HL-60 (cell line): ENCODE measurements around the gene C12orf60.
A peak's percentile ranks its signal among the peaks of the same experiment; 100 is the strongest.

Source experiments
- DNase-seq, 2 experiments: peaks; one replicate each; pipeline ENCODE4 v3.0.0-alpha.2; 2010 to 2020; ENCODE audit warnings: low read depth in 1 of 2, low spot score in 1 of 2
- H3K27ac ChIP-seq: fragments of 250-450 bp; sonication (Bioruptor Pico); replicated peaks from 2 replicates; pipeline ENCODE4 v1.5.1; 2020; ENCODE audit warnings: mild to moderate bottlenecking, moderate library complexity
- H3K27me3 ChIP-seq: fragments of 250-450 bp; sonication (Bioruptor Pico); 2 replicates; pipeline ENCODE4 v1.5.1; 2021; ENCODE audit warnings: mild to moderate bottlenecking, moderate library complexity; ENCODE audit not compliant: insufficient read depth, poor library complexity, severe bottlenecking
- H3K4me3 ChIP-seq: replicated peaks from 2 replicates; pipeline ENCODE4 v1.5.1; 2011; ENCODE audit warnings: mild to moderate bottlenecking, control low read depth, low read length; ENCODE audit not compliant: insufficient read depth
- GABPA ChIP-seq: IDR thresholded peaks from 2 replicates; pipeline ENCODE4 v1.6.1; 2012; ENCODE audit warnings: low read depth
- POLR2AphosphoS5 ChIP-seq: IDR thresholded peaks from 2 replicates; pipeline ENCODE4 v1.6.1; 2012; ENCODE audit warnings: low read depth
- SPI1 ChIP-seq: IDR thresholded peaks from 2 replicates; pipeline ENCODE4 v1.6.1; 2012; ENCODE audit warnings: low read depth, mild to moderate bottlenecking, borderline replicate concordance
- TF ChIP-seq, protein P1 (sequence below): IDR thresholded peaks from 2 replicates; pipeline ENCODE4 v1.6.1; 2012; ENCODE audit warnings: low read depth; ENCODE audit not compliant: insufficient replicate concordance
- TF ChIP-seq, protein P2 (sequence below): IDR thresholded peaks from one replicate; pipeline ENCODE4 v1.5.1; 2011; ENCODE audit warnings: low read length, control low read depth, inconsistent platforms; ENCODE audit not compliant: insufficient read depth

C12orf60 gene

DNA sequence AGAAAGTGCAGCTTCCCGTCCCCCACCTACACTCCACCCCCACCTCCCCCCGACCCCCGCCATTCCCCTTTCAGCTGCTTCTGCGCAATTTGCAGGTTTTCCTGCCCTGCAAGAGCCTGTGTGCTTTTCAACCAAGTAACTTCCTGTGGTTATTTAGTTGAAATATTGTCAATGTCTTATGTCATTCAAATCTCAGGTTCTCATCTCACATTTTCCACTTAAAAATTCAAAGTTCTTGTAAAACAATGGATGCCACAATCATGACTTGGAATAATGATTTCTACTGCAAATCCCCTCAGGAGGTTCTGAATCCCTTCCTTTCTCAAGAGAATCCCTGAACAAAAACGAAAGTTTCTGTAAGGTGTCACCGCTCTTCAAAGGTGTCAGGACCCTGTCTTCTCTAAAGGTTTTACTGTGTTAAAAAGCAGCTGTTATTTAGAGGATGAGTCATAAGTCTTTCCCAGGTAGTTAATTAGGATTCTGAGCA lies 31.8 kb upstream of the C12orf60 start:
- TF ChIP-seq, protein P1, sequence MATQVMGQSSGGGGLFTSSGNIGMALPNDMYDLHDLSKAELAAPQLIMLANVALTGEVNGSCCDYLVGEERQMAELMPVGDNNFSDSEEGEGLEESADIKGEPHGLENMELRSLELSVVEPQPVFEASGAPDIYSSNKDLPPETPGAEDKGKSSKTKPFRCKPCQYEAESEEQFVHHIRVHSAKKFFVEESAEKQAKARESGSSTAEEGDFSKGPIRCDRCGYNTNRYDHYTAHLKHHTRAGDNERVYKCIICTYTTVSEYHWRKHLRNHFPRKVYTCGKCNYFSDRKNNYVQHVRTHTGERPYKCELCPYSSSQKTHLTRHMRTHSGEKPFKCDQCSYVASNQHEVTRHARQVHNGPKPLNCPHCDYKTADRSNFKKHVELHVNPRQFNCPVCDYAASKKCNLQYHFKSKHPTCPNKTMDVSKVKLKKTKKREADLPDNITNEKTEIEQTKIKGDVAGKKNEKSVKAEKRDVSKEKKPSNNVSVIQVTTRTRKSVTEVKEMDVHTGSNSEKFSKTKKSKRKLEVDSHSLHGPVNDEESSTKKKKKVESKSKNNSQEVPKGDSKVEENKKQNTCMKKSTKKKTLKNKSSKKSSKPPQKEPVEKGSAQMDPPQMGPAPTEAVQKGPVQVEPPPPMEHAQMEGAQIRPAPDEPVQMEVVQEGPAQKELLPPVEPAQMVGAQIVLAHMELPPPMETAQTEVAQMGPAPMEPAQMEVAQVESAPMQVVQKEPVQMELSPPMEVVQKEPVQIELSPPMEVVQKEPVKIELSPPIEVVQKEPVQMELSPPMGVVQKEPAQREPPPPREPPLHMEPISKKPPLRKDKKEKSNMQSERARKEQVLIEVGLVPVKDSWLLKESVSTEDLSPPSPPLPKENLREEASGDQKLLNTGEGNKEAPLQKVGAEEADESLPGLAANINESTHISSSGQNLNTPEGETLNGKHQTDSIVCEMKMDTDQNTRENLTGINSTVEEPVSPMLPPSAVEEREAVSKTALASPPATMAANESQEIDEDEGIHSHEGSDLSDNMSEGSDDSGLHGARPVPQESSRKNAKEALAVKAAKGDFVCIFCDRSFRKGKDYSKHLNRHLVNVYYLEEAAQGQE, result no peak
- TF ChIP-seq GABPA, result no peak
- no peak for TF ChIP-seq SPI1
- TF ChIP-seq, protein P2, sequence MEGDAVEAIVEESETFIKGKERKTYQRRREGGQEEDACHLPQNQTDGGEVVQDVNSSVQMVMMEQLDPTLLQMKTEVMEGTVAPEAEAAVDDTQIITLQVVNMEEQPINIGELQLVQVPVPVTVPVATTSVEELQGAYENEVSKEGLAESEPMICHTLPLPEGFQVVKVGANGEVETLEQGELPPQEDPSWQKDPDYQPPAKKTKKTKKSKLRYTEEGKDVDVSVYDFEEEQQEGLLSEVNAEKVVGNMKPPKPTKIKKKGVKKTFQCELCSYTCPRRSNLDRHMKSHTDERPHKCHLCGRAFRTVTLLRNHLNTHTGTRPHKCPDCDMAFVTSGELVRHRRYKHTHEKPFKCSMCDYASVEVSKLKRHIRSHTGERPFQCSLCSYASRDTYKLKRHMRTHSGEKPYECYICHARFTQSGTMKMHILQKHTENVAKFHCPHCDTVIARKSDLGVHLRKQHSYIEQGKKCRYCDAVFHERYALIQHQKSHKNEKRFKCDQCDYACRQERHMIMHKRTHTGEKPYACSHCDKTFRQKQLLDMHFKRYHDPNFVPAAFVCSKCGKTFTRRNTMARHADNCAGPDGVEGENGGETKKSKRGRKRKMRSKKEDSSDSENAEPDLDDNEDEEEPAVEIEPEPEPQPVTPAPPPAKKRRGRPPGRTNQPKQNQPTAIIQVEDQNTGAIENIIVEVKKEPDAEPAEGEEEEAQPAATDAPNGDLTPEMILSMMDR, result no peak
- no peak for TF ChIP-seq POLR2AphosphoS5
- no peak overlapping the region for H3K27ac ChIP-seq
- H3K27me3 ChIP-seq, result no peaks in the 10 kb centered on the region
- peak in 1 of 2 experiments; percentile 37 for DNase-seq
- H3K4me3 ChIP-seq, result no peak overlapping the region

DNA sequence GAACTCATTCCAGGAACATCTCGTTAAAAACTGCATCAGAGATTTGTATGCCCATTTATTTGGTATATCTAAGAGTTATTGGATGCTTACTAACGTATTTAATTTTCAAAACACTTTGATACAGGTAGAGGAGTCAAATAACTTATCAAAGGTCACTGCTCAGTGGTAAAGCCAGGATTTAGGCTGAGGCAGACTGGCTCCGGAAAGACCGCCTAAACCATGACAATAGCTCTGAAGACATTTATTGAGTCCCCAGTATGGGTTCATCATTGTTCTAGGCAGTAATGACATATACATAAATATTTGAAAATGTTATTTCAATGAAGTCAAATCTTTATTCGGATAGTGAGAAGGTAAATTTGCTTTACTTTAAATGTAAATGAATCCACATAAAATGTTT lies 30.5 kb upstream of the C12orf60 start:
- H3K4me3 ChIP-seq, result no peak overlapping the region
- no peak overlapping the region for H3K27ac ChIP-seq
- no peak for DNase-seq
- H3K27me3 ChIP-seq, result no peaks in the 10 kb centered on the region
- no peak for TF ChIP-seq GABPA
- TF ChIP-seq, protein P2, result no peak
- TF ChIP-seq SPI1, result no peak
- TF ChIP-seq, protein P1, result no peak
- TF ChIP-seq POLR2AphosphoS5, result no peak

DNA sequence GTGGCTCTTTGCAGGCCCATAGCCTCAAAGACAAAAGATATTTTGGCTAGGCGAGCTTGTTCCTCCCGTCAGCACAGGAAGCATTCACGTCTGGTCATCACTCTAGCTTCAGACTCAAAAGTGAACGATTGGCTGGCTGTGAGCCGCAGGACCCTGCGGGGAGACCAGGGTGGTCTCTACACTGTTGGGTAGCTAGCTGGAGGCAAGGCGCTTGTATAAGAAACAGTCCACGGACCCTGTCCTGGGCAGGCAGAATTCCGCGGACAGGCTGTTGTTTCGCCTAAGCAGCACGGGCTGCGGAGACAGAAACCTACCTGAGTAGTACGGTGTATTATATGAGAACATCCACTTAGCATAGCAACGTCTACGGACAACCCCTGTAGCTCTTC lies 29.8 kb upstream of the C12orf60 start:
- H3K27ac ChIP-seq, result no peak overlapping the region
- H3K27me3 ChIP-seq, result no peaks in the 10 kb centered on the region
- no peak for DNase-seq
- TF ChIP-seq, protein P2, result no peak
- no peak for TF ChIP-seq GABPA
- TF ChIP-seq SPI1, result no peak
- TF ChIP-seq, protein P1, result no peak
- no peak for TF ChIP-seq POLR2AphosphoS5
- H3K4me3 ChIP-seq, result no peak overlapping the region
